ENCODE results near the gene SAMD10.
"Not testable (repeated sequence)": the region's sequence is repeated elsewhere in the genome, so short reads cannot be mapped to it uniquely, and the experiment has no call there.

The SAMD10 gene

GRCh38 chr20:64022671-64023360, 43.4 kb upstream of the SAMD10 start:
- Histone ChIP-seq H4K20me1 (ENCODE audit: insufficient read depth, low read length) (no peaks in the 10 kb centered on the region), H3F3A (ENCODE audit: insufficient read depth, low read length) (no peaks in the 10 kb centered on the region), H3K9me2 (ENCODE audit: low read depth, low read length) (no peaks in the 10 kb centered on the region), H3K27ac (ENCODE audit: low read depth, low read length, poor library complexity, severe bottlenecking) (no peak overlapping the region), H3K4me3 (ENCODE audit: low read depth, low read length, poor library complexity, severe bottlenecking) (no peak overlapping the region), H3K79me2 (ENCODE audit: insufficient read depth, low read length) (no peaks in the 10 kb centered on the region), H3K27me3 (ENCODE audit: insufficient read depth, low read length) (no peaks in the 10 kb centered on the region), H3K36me3 (ENCODE audit: insufficient read depth, low read length) (peaks cover 83% of the 10 kb centered on the region), H3K9me3 (ENCODE audit: low read length) (no peaks in the 10 kb centered on the region), H3K9ac (ENCODE audit: low read length) (no peak overlapping the region), H3K4me1 (ENCODE audit: insufficient read depth, low read length, severe bottlenecking) (no peaks in the 10 kb centered on the region), H2AFZ (ENCODE audit: low read length) (no peak overlapping the region), H3K4me2 (ENCODE audit: low read length) (no peak overlapping the region)
- TF ChIP-seq CTCF (IDR thresholded peaks at IDR 0.05; ENCODE audit: low read length) (no peak), EZH2 (IDR thresholded peaks at IDR 0.05; ENCODE audit: borderline replicate concordance, low read length) (no peak)

- Histone ChIP-seq H2AFZ (ENCODE audit: low read length) (no peak overlapping the region), H3K4me3 (ENCODE audit: low read depth, low read length, poor library complexity, severe bottlenecking) (no peak overlapping the region), H3K4me1 (ENCODE audit: insufficient read depth, low read length, severe bottlenecking) (no peaks in the 10 kb centered on the region), H3K9me3 (ENCODE audit: low read length) (no peaks in the 10 kb centered on the region), H3K27ac (ENCODE audit: low read depth, low read length, poor library complexity, severe bottlenecking) (no peak overlapping the region), H3K4me2 (ENCODE audit: low read length) (no peak overlapping the region), H4K20me1 (ENCODE audit: insufficient read depth, low read length) (no peaks in the 10 kb centered on the region), H3K36me3 (ENCODE audit: insufficient read depth, low read length) (peaks cover 79% of the 10 kb centered on the region), H3K79me2 (ENCODE audit: insufficient read depth, low read length) (no peaks in the 10 kb centered on the region), H3K9ac (ENCODE audit: low read length) (no peak overlapping the region), H3F3A (ENCODE audit: insufficient read depth, low read length) (no peaks in the 10 kb centered on the region), H3K9me2 (ENCODE audit: low read depth, low read length) (no peaks in the 10 kb centered on the region), H3K27me3 (ENCODE audit: insufficient read depth, low read length) (no peaks in the 10 kb centered on the region)
- TF ChIP-seq EZH2 (IDR thresholded peaks at IDR 0.05; ENCODE audit: borderline replicate concordance, low read length), result no peak
- no peak for TF ChIP-seq CTCF (IDR thresholded peaks at IDR 0.05; ENCODE audit: low read length)
These were observed 41.9 kb upstream of the SAMD10 start for GRCh38 chr20:64021124-64021975.

GRCh38 chr20:64015635-64016034, 36.2 kb upstream of the SAMD10 start:
- Histone ChIP-seq H3K4me3 (ENCODE audit: low read depth, low read length, poor library complexity, severe bottlenecking) (no peak overlapping the region), H3K27ac (ENCODE audit: low read depth, low read length, poor library complexity, severe bottlenecking) (no peak overlapping the region), H3K79me2 (ENCODE audit: insufficient read depth, low read length) (no peaks in the 10 kb centered on the region), H3K9ac (ENCODE audit: low read length) (no peak overlapping the region), H3K4me2 (ENCODE audit: low read length) (no peak overlapping the region), H2AFZ (ENCODE audit: low read length) (no peak overlapping the region), H3F3A (ENCODE audit: insufficient read depth, low read length) (no peaks in the 10 kb centered on the region), H3K27me3 (ENCODE audit: insufficient read depth, low read length) (no peaks in the 10 kb centered on the region), H4K20me1 (ENCODE audit: insufficient read depth, low read length) (no peaks in the 10 kb centered on the region), H3K4me1 (ENCODE audit: insufficient read depth, low read length, severe bottlenecking) (peaks cover 11% of the 10 kb centered on the region), H3K9me2 (ENCODE audit: low read depth, low read length) (no peaks in the 10 kb centered on the region), H3K9me3 (ENCODE audit: low read length) (no peaks in the 10 kb centered on the region), H3K36me3 (ENCODE audit: insufficient read depth, low read length) (peaks cover 63% of the 10 kb centered on the region)
- TF ChIP-seq EZH2 (IDR thresholded peaks at IDR 0.05; ENCODE audit: borderline replicate concordance, low read length) (no peak), CTCF (IDR thresholded peaks at IDR 0.05; ENCODE audit: low read length) (no peak)

GRCh38 chr20:64012385-64013154, 33.1 kb upstream of the SAMD10 start:
- not testable (repeated sequence) for H3K9me3 ChIP-seq (ENCODE audit: low read length); H2AFZ ChIP-seq (ENCODE audit: low read length); H4K20me1 ChIP-seq (ENCODE audit: insufficient read depth, low read length); H3K9me2 ChIP-seq (ENCODE audit: low read depth, low read length); H3K79me2 ChIP-seq (ENCODE audit: insufficient read depth, low read length); H3K27me3 ChIP-seq (ENCODE audit: insufficient read depth, low read length); H3F3A ChIP-seq (ENCODE audit: insufficient read depth, low read length)
- H3K36me3 ChIP-seq (ENCODE audit: insufficient read depth, low read length), result peaks cover 74% of the 10 kb centered on the region
- peaks cover 11% of the 10 kb centered on the region for H3K4me1 ChIP-seq (ENCODE audit: insufficient read depth, low read length, severe bottlenecking)
- H3K9ac ChIP-seq (ENCODE audit: low read length), result peak overlapping the region; percentile 24; the same call in 1 of the 2 replicates
- peak overlapping the region; percentile 86 for H3K27ac ChIP-seq (ENCODE audit: low read depth, low read length, poor library complexity, severe bottlenecking)
- H3K4me3 ChIP-seq (ENCODE audit: low read depth, low read length, poor library complexity, severe bottlenecking), result peak overlapping the region; percentile 27
- H3K4me2 ChIP-seq (ENCODE audit: low read length), result peak overlapping the region; percentile 46; the same call in 1 of the 2 replicates
